ENCODE data around the gene FIBCD1. TPM values are rescaled to one million over a fixed set of nuclear protein-coding genes. Genes with fewer than 3 reads are reported as not detected.
A peak's percentile ranks its signal among the peaks of the same experiment; 100 is the strongest.

FIBCD1 gene
- total RNA-seq = 1 to 10 TPM in 4 of 9 donors, under 1 TPM in 3, not detected in 2; 0.24 to 2.3 (median 1.1) TPM
- polyA plus RNA-seq = 1 to 10 TPM; 2.9 to 3.9 TPM
- long read RNA-seq, donor 1, partial matches to known transcripts = 0 of 1 reads
- long read RNA-seq, donor 1, other reads (novel, unspliced or antisense) = 1 of 1 reads
- long read RNA-seq, donor 2, partial matches to known transcripts = 0 of 3 reads
- long read RNA-seq, donor 2, other reads (novel, unspliced or antisense) = 1 of 3 reads
- long read RNA-seq, donor 3, partial matches to known transcripts = 0 of 2 reads
- long read RNA-seq, donor 3, other reads (novel, unspliced or antisense) = 1 of 2 reads

GRCh38 chr9:130938652-130939404 lies at the start of gene FIBCD1:
TSS of gene FIBCD1 (minus strand) at chr9:130939247. CDS start at chr9:130938607, 640 bp downstream.
- peaks cover 50 to 92% (median 62%) of the 10 kb centered on the region in 9 donors for H3K27me3 ChIP-seq
- DNase-seq (peak in 1 of 5 donors; percentile 25), ATAC-seq (peak in 1 of 4 donors; percentile 37)
- H3K36me3 ChIP-seq = no peaks in the 10 kb centered on the region
- H3K9me3 ChIP-seq = no peaks in the 10 kb centered on the region
- peak within 1 kb of the TSS; percentile 12 to 59 (median 52) for H3K4me3 ChIP-seq
- no peak within 1 kb of the TSS for H3K27ac ChIP-seq
- peaks cover 0 to 35% (median 16%) of the 10 kb centered on the region in 12 donors for H3K4me1 ChIP-seq
- WGBS, 4 donors = 0 to 1% (median 1%) methylated on average over 69 to 98 of the region's 98 CpGs
- intact Hi-C loops (cut with DNase I) = loop anchor here in 3 of 10 donors (2.0 to 5.0 kb wide), 3 partner anchors 58 to 236 kb away; no protein-coding TSS in a partner anchor
- TF ChIP-seq CTCF (IDR thresholded peaks at IDR 0.05) (peak in 8 of 12 donors; percentile 9 to 38 (median 20)), POLR2A (IDR thresholded peaks at IDR 0.05) (no peak)

GRCh38 chr9:130988400-130988747 lies 49.3 kb upstream of the FIBCD1 start:
- H3K9me3 ChIP-seq = no peaks in the 10 kb centered on the region
- H3K4me1 ChIP-seq = no peaks in the 10 kb centered on the region
- no peak for ATAC-seq
- DNase-seq = no peak
- 50 to 97% (median 69%) methylated on average over 2 of the region's 2 CpGs for WGBS, 4 donors
- H3K27ac ChIP-seq = no peak overlapping the region
- intact Hi-C loops (cut with DNase I) = no loop called here
- H3K36me3 ChIP-seq = no peaks in the 10 kb centered on the region
- TF ChIP-seq CTCF (IDR thresholded peaks at IDR 0.05) (no peak), POLR2A (IDR thresholded peaks at IDR 0.05) (no peak)
- no peak overlapping the region for H3K4me3 ChIP-seq
- H3K27me3 ChIP-seq = peaks cover 0 to 6% (median 0%) of the 10 kb centered on the region in 9 donors

DNA sequence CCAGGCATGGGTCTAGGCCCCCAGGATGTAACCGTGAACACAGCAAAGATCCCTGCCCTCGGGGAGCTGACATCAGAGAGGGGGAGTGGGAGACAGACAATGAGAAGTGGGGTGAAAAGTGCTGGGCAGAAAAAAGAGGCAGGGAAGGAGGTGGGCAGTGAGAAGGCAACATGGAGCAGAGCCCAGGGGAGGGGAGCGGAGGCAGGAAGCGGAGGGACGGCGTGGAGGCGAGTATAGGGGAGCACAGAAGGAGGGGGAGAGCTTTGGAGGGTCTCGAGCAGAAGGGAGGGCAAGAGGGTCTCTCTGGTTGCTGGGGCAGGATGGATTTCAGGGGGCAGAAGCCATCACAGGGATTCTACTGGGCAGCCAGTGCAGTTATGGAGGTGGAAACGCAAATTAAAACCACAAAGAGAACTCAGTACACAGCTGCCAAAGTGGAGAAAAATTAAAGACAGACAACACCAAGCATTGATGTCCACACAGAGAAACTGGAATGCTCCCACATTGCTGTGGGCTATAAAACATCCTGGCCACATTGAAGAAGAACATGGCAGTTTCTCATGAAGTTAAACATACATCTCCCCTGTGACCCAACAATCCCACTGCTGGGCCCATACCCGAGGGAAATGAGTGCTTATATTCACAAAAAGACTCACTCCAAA lies 48.8 kb upstream of the FIBCD1 start:
- Histone ChIP-seq H3K4me3 (no peak overlapping the region), H3K4me1 (no peaks in the 10 kb centered on the region), H3K9me3 (no peaks in the 10 kb centered on the region), H3K27ac (no peak overlapping the region), H3K27me3 (peaks cover 0 to 6% (median 0%) of the 10 kb centered on the region in 9 donors), H3K36me3 (no peaks in the 10 kb centered on the region)
- WGBS, 4 donors = 61 to 74% (median 65%) methylated on average over 10 of the region's 10 CpGs
- intact Hi-C loops (cut with DNase I) = no loop called here
- ATAC-seq = no peak
- TF ChIP-seq CTCF (IDR thresholded peaks at IDR 0.05) (no peak), POLR2A (IDR thresholded peaks at IDR 0.05) (no peak)
- DNase-seq = no peak

GRCh38 chr9:130987054-130987453 lies 48.0 kb upstream of the FIBCD1 start:
- H3K36me3 ChIP-seq = no peaks in the 10 kb centered on the region
- no peak for TF ChIP-seq CTCF (IDR thresholded peaks at IDR 0.05)
- TF ChIP-seq POLR2A (IDR thresholded peaks at IDR 0.05) = no peak
- intact Hi-C loops (cut with DNase I) = no loop called here
- DNase-seq = no peak
- no peaks in the 10 kb centered on the region for H3K4me1 ChIP-seq
- H3K27ac ChIP-seq = no peak overlapping the region
- H3K4me3 ChIP-seq = no peak overlapping the region
- no peaks in the 10 kb centered on the region for H3K9me3 ChIP-seq
- no peak for ATAC-seq
- WGBS, 4 donors = 79 to 83% (median 82%) methylated on average over 7 of the region's 7 CpGs
- H3K27me3 ChIP-seq = peaks cover 0 to 7% (median 0%) of the 10 kb centered on the region in 9 donors
